GM13977 (cell line): ENCODE measurements around the gene TMEM59L.
"Not testable (repeated sequence)": the region's sequence is repeated elsewhere in the genome, so short reads cannot be mapped to it uniquely, and the experiment has no call there.

Experiments
- DNase-seq: peaks from one replicate; pipeline ENCODE4 v3.0.0; 2012; ENCODE audit warnings: low spot score
- CTCF ChIP-seq: IDR thresholded peaks from 2 replicates; pipeline ENCODE4 v1.5.1; 2012; ENCODE audit warnings: mild to moderate bottlenecking, control low read depth; ENCODE audit not compliant: insufficient read depth; ENCODE audit errors: extremely low read depth, missing control alignments
- in situ Hi-C: fragments of 300-500 bp; cut with MboI; formaldehyde crosslinking; loops from one replicate; pipeline ENCODE4 v1.12.0; 2022; ENCODE audit warnings: low sequenced_read_pairs, low pct_unique_long_range_greater_than_20kb, mixed read lengths, inconsistent platforms; ENCODE audit not compliant: unreplicated experiment

Gene TMEM59L

DNA sequence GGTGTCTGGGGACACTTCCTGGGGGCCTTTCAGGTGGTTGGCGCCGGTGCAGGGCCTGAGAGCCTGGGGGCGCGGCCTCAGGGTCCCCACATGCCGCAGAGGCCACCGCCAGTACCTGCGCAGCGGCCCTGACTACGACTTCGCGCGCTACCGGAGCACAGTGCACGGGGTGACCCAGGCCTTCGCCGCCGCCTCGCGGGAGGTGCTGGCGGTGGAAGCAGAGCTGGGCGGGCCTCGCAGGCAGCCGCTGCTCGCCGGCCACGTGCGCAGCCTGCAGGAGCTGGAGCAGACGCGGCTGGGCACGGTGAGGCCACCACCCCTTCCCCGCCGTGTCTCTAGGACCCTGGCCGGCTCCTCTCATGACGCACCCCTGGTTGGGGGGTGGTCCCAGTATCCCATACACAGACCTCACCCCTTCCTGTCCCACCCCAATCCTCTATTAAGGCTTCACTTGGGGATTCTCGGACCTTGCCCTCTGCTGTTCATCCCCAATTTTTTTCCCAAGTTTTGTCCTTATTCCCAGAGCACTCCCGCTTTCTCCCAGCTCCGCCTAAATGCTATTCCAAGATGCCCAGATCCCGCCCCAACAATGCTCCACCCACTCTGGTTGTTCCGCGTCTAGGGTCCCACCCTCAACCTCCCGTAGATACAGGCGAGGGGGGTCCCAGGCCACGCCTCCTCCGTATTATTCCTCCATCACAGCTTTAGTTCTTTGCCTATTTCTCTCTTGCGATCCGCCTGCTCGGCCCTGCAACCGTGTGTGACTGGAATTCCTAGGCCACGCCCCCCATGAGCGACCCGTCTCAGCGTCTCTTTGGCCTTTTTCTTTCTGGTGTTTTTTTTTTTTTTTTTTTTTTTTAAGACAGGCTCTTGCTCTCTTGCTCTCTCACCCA lies 23.0 kb upstream of the TMEM59L start:
- in situ Hi-C loops = no loop called here
- DNase-seq = peak; percentile 82

GRCh38 chr19:18590273-18591272 lies 22.1 kb upstream of the TMEM59L start:
- in situ Hi-C loops = no loop called here
- DNase-seq = no peak
- no peak for TF ChIP-seq CTCF

More for the DNA sequence above, 23.0 kb upstream of the TMEM59L start:
- peak; percentile 32 for TF ChIP-seq CTCF

- in situ Hi-C loops = no loop called here
- DNase-seq = no peak
- no peak for TF ChIP-seq CTCF
Measured at GRCh38 chr19:18591735-18592385, 20.8 kb upstream of the TMEM59L start.

- in situ Hi-C loops = not testable (repeated sequence)
Measured at GRCh38 chr19:18592732-18593131, 19.9 kb upstream of the TMEM59L start.

DNA sequence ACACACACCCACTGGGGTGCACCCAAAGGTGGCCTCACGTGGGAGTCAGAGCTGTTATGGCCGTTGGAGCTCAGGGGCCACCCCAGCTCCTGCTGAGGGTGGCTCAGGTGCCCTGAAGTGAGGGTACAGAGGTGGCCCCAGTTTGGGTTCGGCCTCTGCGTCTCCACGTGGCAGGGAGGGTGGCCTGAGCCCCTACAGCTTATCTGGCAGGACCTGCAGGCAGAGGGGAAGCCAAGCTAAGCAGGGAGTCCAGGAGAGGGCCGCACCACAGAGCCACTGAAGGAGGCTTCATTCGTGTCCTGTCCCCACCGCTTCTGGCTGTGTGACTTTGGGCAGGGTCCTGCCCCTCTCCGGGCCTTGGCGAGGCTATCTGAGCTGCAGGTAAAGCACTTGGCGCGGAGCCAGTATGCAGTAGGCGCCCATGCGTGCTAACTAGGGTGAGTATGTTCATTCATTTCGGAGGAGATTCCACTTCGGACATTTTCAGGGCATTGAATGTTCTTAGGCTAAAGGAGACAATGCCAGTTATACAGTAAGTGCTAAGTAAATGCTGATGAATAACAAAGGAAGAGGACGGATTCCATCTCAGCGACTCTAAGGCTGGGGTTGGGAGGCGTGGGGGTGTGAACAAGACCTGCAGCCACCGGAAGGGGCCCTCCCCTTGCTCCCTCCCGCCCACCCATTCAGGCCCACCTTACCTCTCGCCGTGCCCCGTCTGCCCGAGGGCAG lies 19.1 kb upstream of the TMEM59L start:
- in situ Hi-C loops = no loop called here
- no peak for TF ChIP-seq CTCF
- DNase-seq = peak; percentile 54

More at GRCh38 chr19:18592732-18593131, 19.9 kb upstream of the TMEM59L start:
- not testable (repeated sequence) for DNase-seq

- in situ Hi-C loops = no loop called here
- peak; percentile 94 for TF ChIP-seq CTCF
- DNase-seq = peak; percentile 96
Measured at GRCh38 chr19:18594096-18594823, 18.4 kb upstream of the TMEM59L start.
